ENCODE data around the gene MYBPC1. TPM values are rescaled to one million over a fixed set of nuclear protein-coding genes. Genes with fewer than 3 reads are reported as not detected.

MYBPC1 gene
- total RNA-seq, 1 donor: not detected

DNA sequence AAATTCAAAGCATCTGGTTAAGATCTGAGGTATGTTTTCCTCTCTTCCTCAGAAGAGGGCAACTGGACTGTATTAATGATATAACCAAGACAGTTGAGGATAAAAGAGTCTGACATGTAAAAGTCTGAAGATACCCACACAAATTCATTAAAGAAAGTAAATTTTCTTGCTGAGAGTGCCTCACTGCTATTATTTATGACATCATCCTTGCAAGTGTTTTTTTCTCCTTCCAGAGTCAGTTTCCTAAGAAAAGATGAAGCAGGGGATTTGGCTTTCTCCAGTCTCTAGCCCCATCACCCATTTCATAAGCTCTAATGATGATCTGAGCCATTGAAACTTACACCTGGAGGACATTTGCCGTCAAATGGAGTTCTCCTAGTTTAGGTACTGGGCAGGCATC is 21.0 kb upstream of the MYBPC1 start:
- Histone ChIP-seq H3K27me3 (ENCODE audit: insufficient read depth, low read length) (no peaks in the 10 kb centered on the region), H3K36me3 (ENCODE audit: insufficient read depth, low read length) (no peaks in the 10 kb centered on the region), H4K20me1 (ENCODE audit: insufficient read depth, low read length) (no peaks in the 10 kb centered on the region), H3K79me2 (ENCODE audit: insufficient read depth, low read length) (no peaks in the 10 kb centered on the region), H3K4me1 (ENCODE audit: insufficient read depth, low read length) (no peaks in the 10 kb centered on the region), H3K9me3 (ENCODE audit: low read depth, low read length) (no peaks in the 10 kb centered on the region), H3K27ac (ENCODE audit: low read depth, low read length) (no peak overlapping the region), H3K4me3 (ENCODE audit: insufficient read depth, low read length) (no peak overlapping the region), H2AFZ (ENCODE audit: low read length) (no peak overlapping the region), H3K4me2 (ENCODE audit: insufficient read depth, low read length) (no peak overlapping the region)
- no peak for DNase-seq (ENCODE audit: insufficient read length, low spot score, missing footprints)
- TF ChIP-seq, protein P1, sequence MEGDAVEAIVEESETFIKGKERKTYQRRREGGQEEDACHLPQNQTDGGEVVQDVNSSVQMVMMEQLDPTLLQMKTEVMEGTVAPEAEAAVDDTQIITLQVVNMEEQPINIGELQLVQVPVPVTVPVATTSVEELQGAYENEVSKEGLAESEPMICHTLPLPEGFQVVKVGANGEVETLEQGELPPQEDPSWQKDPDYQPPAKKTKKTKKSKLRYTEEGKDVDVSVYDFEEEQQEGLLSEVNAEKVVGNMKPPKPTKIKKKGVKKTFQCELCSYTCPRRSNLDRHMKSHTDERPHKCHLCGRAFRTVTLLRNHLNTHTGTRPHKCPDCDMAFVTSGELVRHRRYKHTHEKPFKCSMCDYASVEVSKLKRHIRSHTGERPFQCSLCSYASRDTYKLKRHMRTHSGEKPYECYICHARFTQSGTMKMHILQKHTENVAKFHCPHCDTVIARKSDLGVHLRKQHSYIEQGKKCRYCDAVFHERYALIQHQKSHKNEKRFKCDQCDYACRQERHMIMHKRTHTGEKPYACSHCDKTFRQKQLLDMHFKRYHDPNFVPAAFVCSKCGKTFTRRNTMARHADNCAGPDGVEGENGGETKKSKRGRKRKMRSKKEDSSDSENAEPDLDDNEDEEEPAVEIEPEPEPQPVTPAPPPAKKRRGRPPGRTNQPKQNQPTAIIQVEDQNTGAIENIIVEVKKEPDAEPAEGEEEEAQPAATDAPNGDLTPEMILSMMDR (IDR thresholded peaks at IDR 0.05; ENCODE audit: extremely low read depth, low read depth, low read length): no peak

DNA sequence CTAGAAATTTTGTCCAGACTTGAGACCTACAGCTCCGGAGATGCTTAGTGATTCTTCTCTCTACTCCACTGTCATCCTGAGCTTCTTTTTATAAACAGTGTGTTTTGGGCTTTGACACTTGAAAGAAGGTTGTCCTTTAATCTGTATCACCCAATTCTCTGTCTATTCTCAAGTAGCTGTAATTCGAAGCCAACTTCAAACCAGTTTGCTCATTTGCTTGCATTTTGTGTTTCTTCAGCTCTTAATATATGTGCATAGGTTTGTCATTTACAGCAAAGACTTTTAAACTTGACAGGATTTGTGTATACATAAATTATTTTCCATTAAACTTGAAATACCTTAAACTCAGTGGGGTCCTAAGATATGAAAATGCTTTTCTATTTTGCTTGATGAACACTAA is 16.4 kb upstream of the MYBPC1 start:
- Histone ChIP-seq H3K27ac (ENCODE audit: low read depth, low read length) (no peak overlapping the region), H4K20me1 (ENCODE audit: insufficient read depth, low read length) (no peaks in the 10 kb centered on the region), H2AFZ (ENCODE audit: low read length) (no peak overlapping the region), H3K9me3 (ENCODE audit: low read depth, low read length) (no peaks in the 10 kb centered on the region), H3K4me3 (ENCODE audit: insufficient read depth, low read length) (no peak overlapping the region), H3K79me2 (ENCODE audit: insufficient read depth, low read length) (no peaks in the 10 kb centered on the region), H3K4me1 (ENCODE audit: insufficient read depth, low read length) (no peaks in the 10 kb centered on the region), H3K4me2 (ENCODE audit: insufficient read depth, low read length) (no peak overlapping the region), H3K36me3 (ENCODE audit: insufficient read depth, low read length) (no peaks in the 10 kb centered on the region), H3K27me3 (ENCODE audit: insufficient read depth, low read length) (no peaks in the 10 kb centered on the region)
- TF ChIP-seq, protein P1 (IDR thresholded peaks at IDR 0.05; ENCODE audit: extremely low read depth, low read depth, low read length): no peak
- no peak for DNase-seq (ENCODE audit: insufficient read length, low spot score, missing footprints)

DNA sequence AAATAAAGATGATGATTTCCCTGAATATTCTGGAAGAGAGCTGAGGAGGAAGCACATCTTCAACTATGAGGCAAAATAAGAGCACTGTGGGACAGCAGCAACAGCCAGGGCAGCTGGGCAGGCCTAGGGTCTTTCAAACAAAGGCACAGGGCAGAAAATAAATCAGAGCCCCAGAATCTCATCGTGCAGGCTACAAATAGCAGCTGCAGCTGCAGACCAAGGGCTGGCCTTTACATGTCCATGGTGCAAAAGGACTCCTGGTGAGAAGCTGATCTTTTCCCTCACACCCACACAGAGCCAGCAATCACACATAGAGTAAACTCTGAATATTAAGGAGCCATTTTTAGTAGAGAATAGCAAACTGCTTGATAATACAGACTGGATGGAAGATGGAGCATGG is 13.6 kb upstream of the MYBPC1 start:
- no peaks in the 10 kb centered on the region for H3K79me2 ChIP-seq (ENCODE audit: insufficient read depth, low read length)
- DNase-seq (ENCODE audit: insufficient read length, low spot score, missing footprints): no peak
- no peaks in the 10 kb centered on the region for H3K9me3 ChIP-seq (ENCODE audit: low read depth, low read length)
- H3K4me3 ChIP-seq (ENCODE audit: insufficient read depth, low read length): no peak overlapping the region
- H3K4me2 ChIP-seq (ENCODE audit: insufficient read depth, low read length): no peak overlapping the region
- TF ChIP-seq, protein P1 (IDR thresholded peaks at IDR 0.05; ENCODE audit: extremely low read depth, low read depth, low read length): no peak
- H3K4me1 ChIP-seq (ENCODE audit: insufficient read depth, low read length): no peaks in the 10 kb centered on the region
- H3K36me3 ChIP-seq (ENCODE audit: insufficient read depth, low read length): no peaks in the 10 kb centered on the region
- H2AFZ ChIP-seq (ENCODE audit: low read length): no peak overlapping the region
- no peaks in the 10 kb centered on the region for H3K27me3 ChIP-seq (ENCODE audit: insufficient read depth, low read length)
- H4K20me1 ChIP-seq (ENCODE audit: insufficient read depth, low read length): no peaks in the 10 kb centered on the region
- H3K27ac ChIP-seq (ENCODE audit: low read depth, low read length): no peak overlapping the region

DNA sequence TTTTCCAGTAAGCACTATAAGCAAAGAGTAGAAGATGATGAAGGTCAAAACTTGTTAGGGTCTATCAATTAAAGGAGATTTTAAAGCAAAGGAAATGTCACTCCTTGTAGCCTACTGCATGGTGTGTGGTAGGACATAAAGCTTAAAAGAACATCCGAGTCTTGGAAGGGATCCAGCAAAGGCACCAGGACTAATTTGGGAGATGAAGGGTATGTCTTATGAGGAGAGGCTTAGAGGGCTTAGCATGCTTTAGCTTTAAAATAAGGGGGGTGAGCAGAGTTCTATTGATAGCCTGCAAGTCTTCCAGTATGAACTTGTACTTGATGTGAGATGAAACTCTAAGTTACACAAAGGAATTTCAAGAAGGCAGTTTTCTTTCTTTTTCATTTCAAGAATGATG is 11.8 kb upstream of the MYBPC1 start:
- no peaks in the 10 kb centered on the region for H3K27me3 ChIP-seq (ENCODE audit: insufficient read depth, low read length)
- no peaks in the 10 kb centered on the region for H4K20me1 ChIP-seq (ENCODE audit: insufficient read depth, low read length)
- no peak for DNase-seq (ENCODE audit: insufficient read length, low spot score, missing footprints)
- no peaks in the 10 kb centered on the region for H3K4me1 ChIP-seq (ENCODE audit: insufficient read depth, low read length)
- H3K79me2 ChIP-seq (ENCODE audit: insufficient read depth, low read length): no peaks in the 10 kb centered on the region
- no peak overlapping the region for H3K27ac ChIP-seq (ENCODE audit: low read depth, low read length)
- H3K4me2 ChIP-seq (ENCODE audit: insufficient read depth, low read length): no peak overlapping the region
- H3K9me3 ChIP-seq (ENCODE audit: low read depth, low read length): no peaks in the 10 kb centered on the region
- TF ChIP-seq, protein P1 (IDR thresholded peaks at IDR 0.05; ENCODE audit: extremely low read depth, low read depth, low read length): no peak
- H3K36me3 ChIP-seq (ENCODE audit: insufficient read depth, low read length): no peaks in the 10 kb centered on the region
- H3K4me3 ChIP-seq (ENCODE audit: insufficient read depth, low read length): no peak overlapping the region
- no peak overlapping the region for H2AFZ ChIP-seq (ENCODE audit: low read length)
